ENCODE data around the gene RSAD1.
A peak's percentile ranks its signal among the peaks of the same experiment; 100 is the strongest.

Gene RSAD1

GRCh38 chr17:50476545-50477315 is 1.9 kb upstream of the RSAD1 start:
- no peak for TF ChIP-seq YY2 (tag by site-specific recombination; IDR thresholded peaks at IDR 0.05)
- no peak for TF ChIP-seq ZNF423 (tag by site-specific recombination; IDR thresholded peaks at IDR 0.05)
- TF ChIP-seq ZNF350 (tag by site-specific recombination; IDR thresholded peaks at IDR 0.05) = no peak
- TF ChIP-seq ZNF239 (tag by site-specific recombination; IDR thresholded peaks at IDR 0.05) = no peak
- no peak for TF ChIP-seq ZNF473 (tag by site-specific recombination; IDR thresholded peaks at IDR 0.05)
- no peak for TF ChIP-seq ZFP69B (tag by site-specific recombination; IDR thresholded peaks at IDR 0.05)
- no peak for TF ChIP-seq INSM2 (tag by site-specific recombination; IDR thresholded peaks at IDR 0.05)
- no peak for TF ChIP-seq ZNF449 (tag by site-specific recombination; IDR thresholded peaks at IDR 0.05)
- ChIA-PET POLR2A (interaction anchor here (0.5 kb wide), 1 partner anchor 92 kb away, joined by 4 read pairs; no protein-coding TSS in a partner anchor), CTCF (interaction anchor here (0.5 to 4.4 kb wide), 8 partner anchors 9 to 315 kb away, joined by 3 to 55 read pairs (median 5); partner anchors contain the start of gene LRRC59)
- H3K4me3 ChIP-seq (ENCODE audit: low read depth, low read length) = no peak overlapping the region
- H3K9me3 ChIP-seq (ENCODE audit: control insufficient read depth, insufficient read depth, low read depth, low read length) = no peaks in the 10 kb centered on the region
- peaks cover 3 to 25% of the 10 kb centered on the region in 2 experiments; a peak in 2 of 3 replicates for H3K36me3 ChIP-seq (ENCODE audit: control insufficient read depth in 2 of 2, insufficient read depth in 1 of 2, low read length in 2 of 2)
- H3K27ac ChIP-seq (ENCODE audit: extremely low read depth, low read depth, low read length) = no peak overlapping the region
- H3K4me1 ChIP-seq (ENCODE audit: control insufficient read depth, insufficient read depth, low read length) = peaks cover 6% of the 10 kb centered on the region

GRCh38 chr17:50477976-50478375 is 684 bp upstream of the RSAD1 start:
- ChIA-PET CTCF (interaction anchor here (0.6 to 4.4 kb wide), 26 partner anchors 13 to 362 kb away, joined by 3 to 55 read pairs (median 5); partner anchors contain the start of gene LRRC59), POLR2A (interaction anchor here (2.0 to 2.1 kb wide), 2 partner anchors 81 to 116 kb away, joined by 9 to 30 read pairs; partner anchors contain the start of gene LRRC59)
- Histone ChIP-seq H3K4me3 (ENCODE audit: low read depth, low read length) (no peak overlapping the region; the same call in 1 of the 2 replicates), H3K9me3 (ENCODE audit: control insufficient read depth, insufficient read depth, low read depth, low read length) (no peaks in the 10 kb centered on the region), H3K4me1 (ENCODE audit: control insufficient read depth, insufficient read depth, low read length) (peaks cover 6% of the 10 kb centered on the region), H3K36me3 (ENCODE audit: control insufficient read depth in 2 of 2, insufficient read depth in 1 of 2, low read length in 2 of 2) (peaks cover 6 to 31% of the 10 kb centered on the region in 2 experiments; a peak in 2 of 3 replicates), H3K27ac (ENCODE audit: extremely low read depth, low read depth, low read length) (peak overlapping the region; percentile 88)
- TF ChIP-seq ZNF830 (tag by site-specific recombination; IDR thresholded peaks at IDR 0.05; ENCODE audit: low read depth) = no peak
- no peak for TF ChIP-seq ZNF513 (tag by site-specific recombination; IDR thresholded peaks at IDR 0.05)
- no peak for TF ChIP-seq ZNF560 (tag by site-specific recombination; IDR thresholded peaks at IDR 0.05; ENCODE audit: borderline replicate concordance)
- no peak for TF ChIP-seq ZNF132 (tag by site-specific recombination; IDR thresholded peaks at IDR 0.05; ENCODE audit: borderline replicate concordance)

GRCh38 chr17:50479522-50480141 is 972 bp downstream of the RSAD1 start:
- Histone ChIP-seq H3K27ac (ENCODE audit: extremely low read depth, low read depth, low read length) (no peak overlapping the region; the same call in 1 of the 2 replicates), H3K4me3 (ENCODE audit: low read depth, low read length) (peak overlapping the region; percentile 64), H3K36me3 (ENCODE audit: control insufficient read depth in 2 of 2, insufficient read depth in 1 of 2, low read length in 2 of 2) (peaks cover 15 to 34% of the 10 kb centered on the region in 2 experiments; a peak in 2 of 3 replicates), H3K9me3 (ENCODE audit: control insufficient read depth, insufficient read depth, low read depth, low read length) (no peaks in the 10 kb centered on the region), H3K4me1 (ENCODE audit: control insufficient read depth, insufficient read depth, low read length) (peaks cover 6% of the 10 kb centered on the region)
- CTCF ChIA-PET = interaction anchor here (0.5 to 4.4 kb wide), 49 partner anchors 9 to 386 kb away, joined by 3 to 55 read pairs (median 4); partner anchors contain the start of genes CHAD, COL1A1, EME1 and LRRC59
- POLR2A ChIA-PET = interaction anchor here (0.6 to 2.1 kb wide), 12 partner anchors 36 to 240 kb away, joined by 3 to 30 read pairs (median 3); partner anchors contain the start of genes ACSF2, LRRC59, LUC7L3 and XYLT2
- TF ChIP-seq GLIS1 (tag by site-specific recombination; IDR thresholded peaks at IDR 0.05) (peak; percentile 17; the same call in 1 of the 2 replicates), ZIC2 (tag by site-specific recombination; IDR thresholded peaks at IDR 0.05) (peak; percentile 53; the same call in 1 of the 2 replicates), KLF10 (tag by site-specific recombination; IDR thresholded peaks at IDR 0.05) (peak; percentile 59; the same call in 1 of the 2 replicates), KLF9 (tag by site-specific recombination; IDR thresholded peaks at IDR 0.05; ENCODE audit: low read depth) (peak; percentile 35; the same call in 1 of the 2 replicates), SCRT1 (tag by site-specific recombination; IDR thresholded peaks at IDR 0.05; ENCODE audit: borderline replicate concordance) (peak; percentile 74), ZNF629 (tag by site-specific recombination; IDR thresholded peaks at IDR 0.05) (0 out of 2 replicates have a peak, but pooled peaks have one; percentile 11), ZNF580 (tag by site-specific recombination; IDR thresholded peaks at IDR 0.05) (no peak), ZBTB44 (tag by site-specific recombination; IDR thresholded peaks at IDR 0.05) (peak; percentile 97), GLIS2 (tag by site-specific recombination; IDR thresholded peaks at IDR 0.05) (peak; percentile 65; the same call in 1 of the 2 replicates), ZBTB7A (tag by site-specific recombination; IDR thresholded peaks at IDR 0.05; ENCODE audit: low read depth) (no peak)
